Central memory CD4-positive, alpha-beta T cell (primary cell): ENCODE measurements around the gene CPPED1.

Experiments
- DNase-seq: peaks from one replicate; pipeline ENCODE4 v3.0.0; 2022

CPPED1 gene

DNA sequence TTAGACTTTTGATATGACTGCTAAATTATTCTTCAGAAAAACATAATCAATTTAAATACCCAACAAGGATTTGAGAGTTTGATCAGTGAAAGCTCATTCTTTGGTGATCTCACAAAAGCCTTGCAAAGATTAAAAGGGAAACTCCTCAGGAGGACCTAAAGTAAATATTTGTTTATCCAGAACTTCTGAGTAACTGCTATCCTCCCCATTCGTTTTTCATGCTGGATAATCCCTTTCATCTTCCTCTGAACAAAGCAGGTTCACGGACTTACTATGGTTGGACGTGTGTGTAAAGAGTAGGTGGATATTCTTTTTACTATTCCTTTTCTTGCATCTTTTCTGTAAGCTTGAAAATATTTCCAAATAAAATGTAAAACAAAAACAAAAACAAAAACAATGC lies 124.7 kb downstream of the CPPED1 start:
- DNase-seq: no peak

GRCh38 chr16:12677502-12677901 lies 126.2 kb downstream of the CPPED1 start:
- no peak for DNase-seq

DNA sequence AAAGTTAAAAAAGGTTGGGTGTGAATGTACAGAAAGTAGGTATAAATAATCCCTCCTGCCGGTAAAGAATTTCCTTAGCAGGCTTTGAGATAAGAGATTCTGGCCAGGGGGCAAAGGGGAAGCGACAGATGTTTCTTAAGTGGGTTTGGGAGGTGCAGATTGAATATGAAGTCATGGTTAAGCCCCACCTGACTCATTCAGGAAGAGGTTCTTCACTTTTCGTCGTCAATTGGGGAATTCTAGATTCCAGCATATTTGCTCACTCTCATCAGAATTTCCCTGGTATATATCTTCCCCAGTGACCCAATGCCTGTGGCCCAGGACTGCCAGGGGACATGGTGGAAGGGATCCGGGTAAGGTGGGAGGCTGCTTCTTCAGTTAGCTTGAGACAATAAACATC lies 127.8 kb downstream of the CPPED1 start:
- DNase-seq: no peak

DNA sequence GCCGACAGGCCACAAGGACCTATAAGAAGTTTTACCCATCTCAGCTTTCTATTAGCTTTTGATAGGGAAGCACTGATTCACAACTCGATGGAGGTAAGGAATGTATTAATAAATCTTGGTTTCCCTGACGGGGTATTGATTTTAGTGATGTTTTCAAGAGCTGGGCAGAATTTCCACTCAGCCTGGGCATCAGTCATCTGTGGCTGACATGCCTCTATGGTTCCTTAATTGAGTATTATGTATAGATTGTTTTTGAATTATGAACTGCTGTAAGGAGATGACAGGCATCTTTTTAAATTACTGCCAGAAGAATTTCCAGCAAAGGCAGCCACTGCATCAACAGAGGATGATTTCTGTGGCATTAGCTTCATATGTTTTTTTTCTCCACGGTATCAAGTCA lies 128.6 kb downstream of the CPPED1 start:
- no peak for DNase-seq

DNA sequence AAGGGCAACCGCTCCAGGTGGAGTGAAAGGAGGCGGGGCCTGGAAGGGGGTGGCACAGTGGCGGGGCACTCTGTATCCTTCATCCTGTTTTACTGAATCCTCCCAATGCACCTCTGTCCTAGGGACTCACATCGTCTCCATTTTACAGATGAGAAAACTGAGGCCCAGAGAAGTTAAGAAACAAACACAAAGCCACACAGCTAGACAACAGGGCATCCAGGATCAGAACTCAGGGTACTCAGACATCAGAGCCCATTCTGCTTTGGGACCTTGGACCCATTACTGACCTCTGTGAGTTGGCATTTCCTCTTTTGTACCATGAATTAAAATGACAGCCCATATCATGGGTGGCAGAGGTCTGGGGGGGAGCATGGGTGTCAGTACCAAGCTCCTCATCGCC lies 129.2 kb downstream of the CPPED1 start:
- no peak for DNase-seq

- DNase-seq: no peak
Measured at GRCh38 chr16:12674071-12674470, 129.6 kb downstream of the CPPED1 start.

GRCh38 chr16:12673466-12673865 lies 130.2 kb downstream of the CPPED1 start:
- DNase-seq: no peak

GRCh38 chr16:12672986-12673385 lies 130.7 kb downstream of the CPPED1 start:
- DNase-seq: no peak

GRCh38 chr16:12669908-12670307 lies 133.8 kb downstream of the CPPED1 start:
- DNase-seq: no peak

DNA sequence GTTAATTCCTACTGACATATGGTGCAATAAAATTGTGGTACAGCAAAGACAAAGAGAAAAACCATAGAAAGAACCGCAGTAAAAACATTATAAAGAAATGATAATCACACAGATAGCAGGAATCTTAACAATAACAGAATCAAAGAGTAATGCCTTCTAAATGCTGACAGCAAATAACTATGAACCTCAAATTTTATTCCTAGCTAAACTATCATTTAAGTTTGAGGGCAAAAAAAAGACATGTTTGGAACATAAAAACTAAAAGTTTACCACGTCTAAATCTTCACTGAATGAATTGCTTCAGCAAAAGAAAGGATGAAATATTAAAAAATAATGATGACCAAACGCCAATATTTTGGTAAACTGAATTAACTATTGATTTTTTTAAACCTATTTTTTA lies 135.8 kb downstream of the CPPED1 start:
- no peak for DNase-seq

DNA sequence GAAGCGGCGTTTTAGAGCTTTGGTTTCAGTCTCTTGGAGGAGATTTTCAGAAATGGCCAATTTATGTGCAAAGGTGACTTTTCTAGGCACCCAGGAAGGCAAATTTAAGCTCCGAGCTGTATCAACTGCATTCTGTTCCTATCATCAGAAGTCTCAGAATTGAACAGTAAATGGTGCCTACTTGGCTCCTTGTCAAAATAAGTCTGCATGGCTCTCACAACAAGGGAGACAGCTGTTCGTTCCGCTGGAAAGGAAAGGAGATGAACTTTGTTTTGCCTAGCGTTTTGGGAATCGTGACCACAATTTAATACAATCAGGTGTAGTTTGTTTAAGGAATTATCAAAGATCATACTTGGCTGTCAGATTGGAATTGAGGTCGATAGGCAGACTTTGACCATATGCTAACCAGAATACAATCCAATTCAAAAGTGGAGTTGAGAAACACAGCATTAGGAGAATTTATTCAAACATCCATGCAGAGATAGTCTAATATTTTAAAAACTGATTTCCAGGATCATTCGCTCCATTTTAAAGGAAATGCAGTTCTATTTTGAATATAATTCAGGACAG lies 139.4 kb downstream of the CPPED1 start:
- no peak for DNase-seq

GRCh38 chr16:12661656-12662172 lies 142.0 kb downstream of the CPPED1 start:
- DNase-seq: no peak

- DNase-seq: no peak
Measured at GRCh38 chr16:12659871-12660270, 143.8 kb downstream of the CPPED1 start.

DNA sequence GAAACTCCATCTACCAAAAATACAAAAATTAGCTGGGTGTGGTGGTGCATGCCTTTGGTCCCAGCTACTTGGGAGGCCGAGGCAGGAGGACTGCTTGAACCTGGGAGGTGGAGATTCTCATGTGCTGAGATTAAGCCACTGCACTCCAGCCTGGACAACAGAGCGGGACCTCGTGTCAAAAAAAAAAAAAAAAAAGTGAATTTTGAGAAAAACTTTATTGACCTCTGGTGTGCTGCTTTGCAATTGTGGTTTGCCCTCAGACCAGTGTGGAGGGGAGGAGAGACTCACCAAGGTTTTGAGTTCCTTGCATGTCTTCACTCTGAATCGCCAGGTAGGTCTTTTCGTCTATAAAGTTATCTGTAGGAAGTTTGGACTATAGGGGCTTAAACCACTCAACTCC lies 145.2 kb downstream of the CPPED1 start:
- no peak for DNase-seq

GRCh38 chr16:12655537-12655936 lies 148.2 kb downstream of the CPPED1 start:
- DNase-seq: no peak

- DNase-seq: no peak
Measured at GRCh38 chr16:12653820-12654392, 149.8 kb downstream of the CPPED1 start.

DNA sequence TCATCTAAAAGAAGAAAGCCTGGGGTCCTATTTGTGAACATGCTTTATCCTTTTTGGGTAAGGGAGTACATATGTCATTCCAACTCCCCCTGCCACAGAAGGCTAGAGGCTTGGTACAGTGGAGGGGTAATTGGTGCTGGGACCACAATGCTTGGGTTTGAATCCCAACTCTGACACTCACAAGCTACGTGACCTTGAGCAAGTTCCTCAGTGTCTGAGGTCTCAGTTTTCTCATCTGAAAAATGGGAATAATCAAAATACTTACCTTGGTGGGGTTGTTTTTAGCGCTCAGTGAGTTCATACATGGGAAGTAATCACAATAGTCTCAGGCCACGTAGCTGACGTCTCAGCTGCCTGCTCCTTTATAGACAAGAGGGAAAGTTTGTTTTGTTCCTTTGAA lies 150.8 kb downstream of the CPPED1 start:
- no peak for DNase-seq

DNA sequence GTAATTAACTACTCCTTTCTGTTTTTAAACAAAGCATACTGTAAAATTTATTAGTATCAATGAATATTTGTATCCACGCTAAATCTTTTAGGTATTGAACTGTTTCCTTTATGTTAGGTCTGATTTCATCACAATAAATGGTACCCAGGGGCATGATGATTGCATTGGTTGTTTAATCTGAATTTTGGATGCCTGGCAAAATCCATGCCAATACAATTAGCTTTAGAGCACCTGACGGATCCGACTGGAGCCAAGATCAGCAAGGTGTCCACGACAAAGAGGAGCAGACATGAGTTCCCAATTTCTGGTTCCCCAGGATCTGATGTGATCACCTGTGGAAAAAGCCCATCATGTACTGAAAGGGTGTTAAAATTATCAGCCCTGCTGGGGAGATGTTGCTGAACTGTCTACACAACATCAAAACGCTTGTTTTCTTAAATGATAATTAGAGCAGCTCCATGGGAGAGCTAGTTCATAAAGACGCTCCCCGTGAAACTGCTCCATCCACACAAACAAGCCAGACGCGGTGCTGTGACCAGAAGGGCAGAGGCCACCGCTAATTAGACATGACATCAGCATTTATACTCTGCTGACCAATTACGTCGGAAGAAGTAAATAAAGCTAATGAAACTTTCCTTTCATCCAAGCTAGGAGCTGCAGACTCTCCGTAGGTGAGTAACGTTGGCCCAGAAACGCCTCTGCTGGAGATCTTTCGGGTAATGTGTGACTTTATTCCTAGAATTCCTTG lies 151.7 kb downstream of the CPPED1 start:
- DNase-seq: no peak

DNA sequence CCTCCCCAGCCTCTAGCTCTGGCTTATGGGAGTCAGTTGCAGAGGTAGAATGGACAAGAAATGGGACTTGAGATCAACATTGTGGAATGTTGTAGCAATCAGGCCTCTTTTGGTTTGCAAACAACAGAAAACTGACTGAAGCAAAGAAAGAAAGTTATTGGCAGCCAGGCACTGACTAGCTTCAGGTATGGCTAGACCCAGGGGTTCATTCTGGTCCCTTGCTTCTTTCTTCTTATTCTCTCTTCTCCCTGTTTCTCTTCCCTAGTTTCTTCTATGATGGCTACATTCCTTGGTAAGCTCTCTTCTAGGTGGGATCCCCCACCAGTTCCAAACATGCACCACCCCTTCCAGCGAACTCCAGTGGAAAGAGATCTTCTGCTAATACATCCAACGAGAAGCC lies 154.3 kb downstream of the CPPED1 start:
- no peak for DNase-seq

DNA sequence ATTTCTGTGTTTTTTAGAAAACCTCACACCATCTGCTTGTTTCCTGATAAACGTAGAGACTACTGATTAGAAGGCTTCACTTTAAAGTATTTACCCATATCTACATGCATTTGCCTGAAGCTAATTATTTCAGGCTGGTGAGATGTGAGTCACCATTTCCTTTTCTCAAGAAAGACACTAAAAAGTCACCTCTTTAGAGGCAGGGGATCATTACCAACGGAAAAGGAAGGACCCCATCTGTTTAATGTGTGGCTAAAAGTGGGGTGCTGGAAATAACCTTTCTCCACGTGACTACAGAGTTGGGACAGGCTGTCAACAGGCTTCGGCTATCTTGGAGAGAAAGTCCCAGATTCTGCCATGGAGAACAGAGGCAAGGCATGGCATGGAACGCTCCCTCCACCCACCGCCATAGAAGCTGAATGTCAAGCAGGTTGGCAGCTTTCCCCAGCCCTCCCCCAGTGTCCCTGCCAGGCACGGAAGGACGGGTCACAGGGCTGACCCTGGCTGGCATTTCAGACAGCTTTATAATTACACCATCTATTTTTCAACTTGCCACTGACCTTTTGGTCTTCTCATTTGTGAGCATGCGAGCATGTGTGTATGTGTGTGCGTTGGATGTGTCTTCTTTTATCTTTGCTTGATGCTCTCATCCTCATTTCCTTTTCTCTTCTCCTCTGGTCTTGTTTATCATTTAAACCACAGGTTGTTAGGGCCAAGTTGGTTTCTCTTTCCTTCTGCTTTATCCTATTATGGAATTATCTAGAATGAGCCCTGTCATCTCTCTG lies 157.0 kb downstream of the CPPED1 start:
- no peak for DNase-seq

GRCh38 chr16:12646098-12646489 lies 157.6 kb downstream of the CPPED1 start:
- no peak for DNase-seq

GRCh38 chr16:12643034-12643455 lies 160.6 kb downstream of the CPPED1 start:
- no peak for DNase-seq

DNA sequence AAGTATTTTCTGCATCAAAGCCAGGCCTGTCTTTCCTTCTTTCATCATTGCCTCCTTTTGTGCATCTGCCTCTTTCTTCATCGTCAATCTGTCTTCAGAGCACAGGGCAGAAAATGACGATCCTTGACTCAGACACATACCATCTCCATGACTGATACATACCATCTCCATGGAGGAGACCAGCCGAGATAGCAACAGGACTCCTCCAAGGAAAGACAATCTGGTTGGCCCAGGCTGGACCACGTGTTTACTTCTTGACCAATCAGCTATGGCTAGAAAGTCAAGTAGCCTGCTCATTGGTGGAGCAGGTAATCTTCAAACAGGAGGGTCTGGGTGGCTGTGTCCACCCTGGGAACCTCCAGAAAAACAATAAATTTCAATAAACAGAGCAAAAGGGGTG lies 164.6 kb downstream of the CPPED1 start:
- no peak for DNase-seq
